Nephron progenitor cell (in vitro differentiated cells): ENCODE results near the gene HOXC4.

ENCODE experiments used
- DNase-seq: peaks from one replicate; pipeline ENCODE4 v3.0.0; 2021
- H3K27ac Mint-ChIP-seq: 2 replicates; pipeline ENCODE4 v1.8.0; 2021; ENCODE audit warnings: mild to moderate bottlenecking, moderate library complexity, mixed read lengths
- H3K27me3 Mint-ChIP-seq: 2 replicates; pipeline ENCODE4 v1.8.0; 2021; ENCODE audit warnings: mild to moderate bottlenecking, low read depth, mixed read lengths; ENCODE audit not compliant: poor library complexity
- H3K36me3 Mint-ChIP-seq: 2 replicates; pipeline ENCODE4 v1.8.0; 2021; ENCODE audit warnings: low read depth, mixed read lengths
- H3K4me1 Mint-ChIP-seq: 2 replicates; pipeline ENCODE4 v1.8.0; 2021; ENCODE audit warnings: mixed read lengths
- H3K4me3 Mint-ChIP-seq: 2 replicates; pipeline ENCODE4 v1.8.0; 2021; ENCODE audit warnings: mild to moderate bottlenecking, moderate library complexity, mixed read lengths
- H3K9me3 Mint-ChIP-seq: 2 replicates; pipeline ENCODE4 v1.8.0; 2021; ENCODE audit warnings: mild to moderate bottlenecking, moderate library complexity, mixed read lengths
- CTCF ChIP-seq: fragments of 200-600 bp; sonication (generic); IDR thresholded peaks from 2 replicates; pipeline ENCODE4 v1.5.0; 2021; ENCODE audit warnings: antibody characterized with exemption

HOXC4 gene

GRCh38 chr12:54019091-54019811 lies 34.4 kb upstream of the HOXC4 start:
- H3K36me3 Mint-ChIP-seq: peaks cover 36% of the 10 kb centered on the region
- no peak for TF ChIP-seq CTCF

GRCh38 chr12:54019924-54020590 lies 33.6 kb upstream of the HOXC4 start:
- TF ChIP-seq CTCF: no peak
- H3K27me3 Mint-ChIP-seq: peaks cover 6% of the 10 kb centered on the region
- peaks cover 37% of the 10 kb centered on the region for H3K36me3 Mint-ChIP-seq
- H3K4me1 Mint-ChIP-seq: peaks cover 54% of the 10 kb centered on the region
- no peak for DNase-seq
- H3K9me3 Mint-ChIP-seq: no peaks in the 10 kb centered on the region
- peak overlapping the region; percentile 98 for H3K27ac Mint-ChIP-seq
- H3K4me3 Mint-ChIP-seq: peak overlapping the region; percentile 91

More at GRCh38 chr12:54019091-54019811, 34.4 kb upstream of the HOXC4 start:
- no peaks in the 10 kb centered on the region for H3K9me3 Mint-ChIP-seq
- peaks cover 9% of the 10 kb centered on the region for H3K27me3 Mint-ChIP-seq
- peak overlapping the region; percentile 98 for H3K27ac Mint-ChIP-seq
- peak overlapping the region; percentile 91 for H3K4me3 Mint-ChIP-seq
- peak; percentile 46 for DNase-seq
- H3K4me1 Mint-ChIP-seq: peaks cover 54% of the 10 kb centered on the region

- H3K4me3 Mint-ChIP-seq: peak overlapping the region; percentile 91
- peaks cover 37% of the 10 kb centered on the region for H3K36me3 Mint-ChIP-seq
- peaks cover 6% of the 10 kb centered on the region for H3K27me3 Mint-ChIP-seq
- no peak for DNase-seq
- H3K4me1 Mint-ChIP-seq: peaks cover 54% of the 10 kb centered on the region
- TF ChIP-seq CTCF: no peak
- peak overlapping the region; percentile 99 for H3K27ac Mint-ChIP-seq
- no peaks in the 10 kb centered on the region for H3K9me3 Mint-ChIP-seq
These were observed 32.8 kb upstream of the HOXC4 start for GRCh38 chr12:54020591-54021405.

DNA sequence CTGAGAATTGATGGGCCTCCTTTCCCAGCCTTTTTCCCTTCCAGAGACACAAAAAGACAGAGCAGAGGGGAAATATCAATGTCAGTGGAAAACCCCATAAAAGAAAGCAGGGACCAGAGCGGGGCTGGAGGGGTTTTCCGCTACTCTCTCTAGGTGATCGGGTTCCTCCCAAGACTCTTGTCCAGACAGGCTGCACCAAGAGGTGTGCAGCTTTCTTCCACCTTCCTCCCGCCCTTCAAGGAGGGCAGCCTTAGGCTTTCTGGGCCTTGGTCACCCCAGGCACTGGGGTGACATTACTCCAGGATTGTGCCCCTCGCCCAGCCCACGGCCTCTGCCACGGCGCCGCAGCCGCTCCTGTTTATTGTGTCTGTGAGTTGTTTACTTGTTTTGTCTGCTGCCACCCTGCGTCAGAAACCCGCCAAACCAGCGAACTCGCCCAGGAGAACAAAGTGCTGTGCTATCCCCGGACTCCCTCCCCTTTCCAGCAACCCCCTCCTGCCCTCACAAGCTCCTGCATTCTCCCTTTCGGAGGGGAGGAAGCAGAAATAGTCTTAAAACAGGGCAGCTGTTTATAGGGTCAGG lies 32.1 kb upstream of the HOXC4 start:
- DNase-seq: peak; percentile 66
- H3K27me3 Mint-ChIP-seq: peaks cover 6% of the 10 kb centered on the region
- peak; percentile 12 for TF ChIP-seq CTCF
- peaks cover 60% of the 10 kb centered on the region for H3K4me1 Mint-ChIP-seq
- H3K27ac Mint-ChIP-seq: peak overlapping the region; percentile 99
- H3K36me3 Mint-ChIP-seq: peaks cover 37% of the 10 kb centered on the region
- H3K9me3 Mint-ChIP-seq: no peaks in the 10 kb centered on the region
- peak overlapping the region; percentile 91 for H3K4me3 Mint-ChIP-seq

- peak overlapping the region; percentile 91 for H3K4me3 Mint-ChIP-seq
- peaks cover 37% of the 10 kb centered on the region for H3K36me3 Mint-ChIP-seq
- no peaks in the 10 kb centered on the region for H3K9me3 Mint-ChIP-seq
- peak overlapping the region; percentile 99 for H3K27ac Mint-ChIP-seq
- H3K27me3 Mint-ChIP-seq: peaks cover 6% of the 10 kb centered on the region
- H3K4me1 Mint-ChIP-seq: peaks cover 77% of the 10 kb centered on the region
- no peak for DNase-seq
- TF ChIP-seq CTCF: no peak
These were observed 30.4 kb upstream of the HOXC4 start for GRCh38 chr12:54022960-54023884.
